ENCODE results near the gene LTB. TPM values are rescaled to one million over a fixed set of nuclear protein-coding genes. Genes with fewer than 3 reads are reported as not detected.
A peak's percentile ranks its signal among the peaks of the same experiment; 100 is the strongest.

The LTB gene
- total and polyA plus RNA-seq, 9 of the 15 experiments (the other 6 are each of a cell fraction or from before 2014, with no cell fraction given) = 0.07 to 0.51 TPM; not detected in 7

GRCh38 chr6:31619805-31620585 is 37.8 kb upstream of the LTB start (continued):
- TF ChIP-seq HDAC2 (IDR thresholded peaks at IDR 0.05) (peak; percentile 86; the same call in 1 of the 2 replicates), HMG20A (CRISPR knock-in tag; conservative IDR thresholded peaks at IDR 0.05) (0 out of 2 replicates have a peak, but pooled peaks have one; percentile 8), HCFC1 (IDR thresholded peaks at IDR 0.05; ENCODE audit: low read depth, low read length) (peak; percentile 77), ZBTB11 (CRISPR knock-in tag; IDR thresholded peaks at IDR 0.05) (peak in 2 of 3 experiments; percentile 16 to 61; a peak in 2 of 6 replicates), TCF7 (IDR thresholded peaks at IDR 0.05; ENCODE audit: borderline replicate concordance) (no peak; the same call in 1 of the 2 replicates), HMGXB4 (CRISPR knock-in tag; IDR thresholded peaks at IDR 0.05) (0 out of 2 replicates have a peak, but pooled peaks have one; percentile 32), PATZ1 (CRISPR knock-in tag; IDR thresholded peaks at IDR 0.05; ENCODE audit: borderline replicate concordance) (no peak), NR4A1 (CRISPR knock-in tag; IDR thresholded peaks at IDR 0.05) (peak; percentile 96), NR4A1 (tag; IDR thresholded peaks at IDR 0.05) (no peak; the same call in 1 of the 2 replicates), ELF4 (CRISPR knock-in tag; IDR thresholded peaks at IDR 0.05) (peak; percentile 96), ZKSCAN3 (CRISPR knock-in tag; IDR thresholded peaks at IDR 0.05) (no peak), ZNF717 (CRISPR knock-in tag; IDR thresholded peaks at IDR 0.05) (no peak), RUNX1 (IDR thresholded peaks at IDR 0.05; ENCODE audit: low read depth) (no peak), KAT2B (IDR thresholded peaks at IDR 0.05; ENCODE audit: low read depth, low read length) (no peak), SIN3A (IDR thresholded peaks at IDR 0.05; ENCODE audit: borderline replicate concordance in 2 of 2, control insufficient read depth in 1 of 2, low read depth in 2 of 2, low read length in 2 of 2) (0 out of 4 replicates have a peak, but pooled peaks of 1 of the 2 experiments have one; percentile 77), ZNF586 (CRISPR knock-in tag; conservative IDR thresholded peaks at IDR 0.05) (no peak), HMBOX1 (IDR thresholded peaks at IDR 0.05) (no peak), HEY1 (CRISPR knock-in tag; IDR thresholded peaks at IDR 0.05; ENCODE audit: borderline replicate concordance) (no peak)

All from K562 (cell line).